DND-41 (cell line): ENCODE measurements around the gene BCL2L14.

Experiments
- EZH2 ChIP-seq: IDR thresholded peaks from 3 replicates; pipeline ENCODE4 v1.6.1; 2012; ENCODE audit warnings: borderline replicate concordance, low read depth, mild to moderate bottlenecking, moderate library complexity, low read length, inconsistent platforms; ENCODE audit not compliant: severe bottlenecking
- TF ChIP-seq, protein P1 (sequence below): IDR thresholded peaks from 2 replicates; pipeline ENCODE4 v1.5.1; 2012; ENCODE audit warnings: borderline replicate concordance, low read length, moderate library complexity, mild to moderate bottlenecking; ENCODE audit not compliant: poor library complexity, severe bottlenecking; ENCODE audit errors: extremely low read depth

DNA sequence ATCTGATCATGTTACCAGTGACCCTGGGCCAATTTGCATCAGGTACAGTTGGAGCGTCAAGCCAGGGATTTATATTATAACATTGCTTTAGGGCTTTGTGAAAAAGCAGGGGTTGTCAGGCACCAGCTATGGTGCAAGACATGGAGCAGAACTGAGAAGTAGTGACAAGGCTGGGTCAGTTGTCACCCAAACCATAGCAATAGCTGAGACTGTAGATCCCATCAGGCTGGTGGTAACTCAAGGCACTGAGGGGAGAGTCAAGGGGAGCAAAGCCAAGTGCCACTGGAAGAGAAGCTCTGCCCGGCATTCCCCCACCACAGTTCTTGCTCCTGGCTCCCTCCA lies 16.9 kb downstream of the BCL2L14 start:
- TF ChIP-seq, protein P1, sequence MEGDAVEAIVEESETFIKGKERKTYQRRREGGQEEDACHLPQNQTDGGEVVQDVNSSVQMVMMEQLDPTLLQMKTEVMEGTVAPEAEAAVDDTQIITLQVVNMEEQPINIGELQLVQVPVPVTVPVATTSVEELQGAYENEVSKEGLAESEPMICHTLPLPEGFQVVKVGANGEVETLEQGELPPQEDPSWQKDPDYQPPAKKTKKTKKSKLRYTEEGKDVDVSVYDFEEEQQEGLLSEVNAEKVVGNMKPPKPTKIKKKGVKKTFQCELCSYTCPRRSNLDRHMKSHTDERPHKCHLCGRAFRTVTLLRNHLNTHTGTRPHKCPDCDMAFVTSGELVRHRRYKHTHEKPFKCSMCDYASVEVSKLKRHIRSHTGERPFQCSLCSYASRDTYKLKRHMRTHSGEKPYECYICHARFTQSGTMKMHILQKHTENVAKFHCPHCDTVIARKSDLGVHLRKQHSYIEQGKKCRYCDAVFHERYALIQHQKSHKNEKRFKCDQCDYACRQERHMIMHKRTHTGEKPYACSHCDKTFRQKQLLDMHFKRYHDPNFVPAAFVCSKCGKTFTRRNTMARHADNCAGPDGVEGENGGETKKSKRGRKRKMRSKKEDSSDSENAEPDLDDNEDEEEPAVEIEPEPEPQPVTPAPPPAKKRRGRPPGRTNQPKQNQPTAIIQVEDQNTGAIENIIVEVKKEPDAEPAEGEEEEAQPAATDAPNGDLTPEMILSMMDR: no peak
- TF ChIP-seq EZH2: no peak
